CD4-positive, alpha-beta T cell treated with Interleukin-10 for 1 hour (primary cell): ENCODE results near the gene GPR61.

Experiments used
- DNase-seq: peaks from one replicate; pipeline ENCODE4 v3.0.0-alpha.2; 2020

GPR61 gene

DNA sequence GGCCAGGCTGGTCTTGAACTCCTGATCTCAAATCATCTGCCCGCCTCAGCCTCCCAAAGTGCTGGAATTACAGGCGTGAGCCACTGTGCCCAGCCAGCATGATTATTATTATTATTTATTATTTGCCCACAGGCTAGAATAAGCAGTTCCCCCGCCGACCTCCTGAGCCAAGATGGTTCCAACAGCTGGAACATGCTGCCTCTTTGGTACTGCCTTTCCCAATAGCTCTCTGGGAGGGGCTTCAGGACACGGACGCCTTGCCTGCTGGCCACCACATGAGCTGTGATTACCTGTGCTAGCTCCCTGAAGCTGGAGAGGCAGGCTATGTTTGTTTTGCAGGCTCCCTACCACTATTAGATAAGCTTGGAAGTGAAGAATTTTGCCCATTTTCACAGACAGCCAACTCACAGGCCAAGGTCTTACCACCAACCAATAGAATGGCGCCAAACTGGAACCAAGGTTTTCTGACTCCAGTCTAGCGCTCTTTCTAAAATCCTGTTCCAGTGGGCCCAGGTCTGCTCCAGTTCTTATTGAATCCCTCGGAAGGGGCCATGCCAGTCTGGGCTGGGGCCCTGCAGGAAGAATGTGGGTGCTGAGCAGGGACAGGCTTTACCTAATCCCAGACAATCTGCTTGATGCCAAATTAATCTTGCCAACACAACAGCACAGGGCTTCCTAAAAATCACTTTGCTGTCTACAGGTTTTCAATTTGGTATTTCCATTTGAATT lies 2.1 kb upstream of the GPR61 start:
- DNase-seq, result no peak

DNA sequence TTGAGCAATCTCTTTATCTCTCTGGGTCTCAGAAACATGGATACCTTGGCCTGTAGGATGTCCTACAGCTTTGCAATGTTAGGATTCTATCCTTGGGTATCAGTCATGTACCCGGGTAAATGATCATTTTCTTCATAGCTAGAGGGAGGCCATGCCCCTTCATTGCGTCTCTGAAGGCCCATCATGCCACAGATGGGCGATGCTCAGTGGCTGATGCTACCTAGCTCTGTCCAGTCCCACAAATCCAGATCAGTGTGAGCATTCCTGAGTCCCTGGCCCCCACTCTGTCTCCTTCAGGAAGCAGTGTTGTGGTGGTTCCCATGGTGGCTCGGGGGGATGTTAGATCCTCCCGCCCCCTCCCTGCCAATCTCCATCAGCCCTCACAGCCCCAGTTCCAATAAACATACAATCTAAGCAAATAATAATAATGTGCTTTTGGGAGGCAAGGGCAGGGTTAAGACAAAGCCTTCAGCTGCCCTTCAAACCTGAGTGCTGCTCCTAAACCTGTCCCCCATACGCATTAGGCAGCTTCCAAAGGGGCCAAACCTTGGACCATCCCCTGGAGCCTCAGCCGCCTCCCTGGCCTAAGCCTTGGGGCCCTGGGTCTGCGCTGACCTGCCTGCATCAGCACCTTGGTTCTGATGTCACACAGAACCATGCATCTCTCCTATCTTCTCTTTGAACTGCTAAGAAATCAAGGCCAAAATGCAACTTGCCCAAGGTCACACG lies 681 bp upstream of the GPR61 start:
- no peak for DNase-seq

GRCh38 chr1:109541102-109541501 lies 1.4 kb downstream of the GPR61 start:
- no peak for DNase-seq

DNA sequence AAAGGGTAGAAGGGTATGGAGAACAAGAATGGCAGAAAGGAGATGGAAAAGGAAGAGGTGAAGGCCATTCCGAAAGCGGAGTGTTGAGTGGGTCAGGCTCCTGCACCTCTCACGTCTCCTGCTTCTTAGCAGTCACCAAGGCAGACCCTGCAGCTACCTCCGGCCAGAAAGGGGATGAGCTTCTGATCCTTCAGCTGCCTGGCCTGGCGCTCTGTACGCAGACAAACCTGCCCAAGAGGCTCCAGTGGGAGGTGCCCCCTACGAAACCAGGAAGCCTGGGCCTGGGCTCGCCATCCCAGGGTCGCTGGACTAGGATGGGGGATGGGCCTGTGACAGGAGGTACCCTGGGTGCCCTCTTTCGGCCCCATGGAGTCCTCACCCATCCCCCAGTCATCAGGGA lies 3.0 kb downstream of the GPR61 start:
- DNase-seq, result no peak

DNA sequence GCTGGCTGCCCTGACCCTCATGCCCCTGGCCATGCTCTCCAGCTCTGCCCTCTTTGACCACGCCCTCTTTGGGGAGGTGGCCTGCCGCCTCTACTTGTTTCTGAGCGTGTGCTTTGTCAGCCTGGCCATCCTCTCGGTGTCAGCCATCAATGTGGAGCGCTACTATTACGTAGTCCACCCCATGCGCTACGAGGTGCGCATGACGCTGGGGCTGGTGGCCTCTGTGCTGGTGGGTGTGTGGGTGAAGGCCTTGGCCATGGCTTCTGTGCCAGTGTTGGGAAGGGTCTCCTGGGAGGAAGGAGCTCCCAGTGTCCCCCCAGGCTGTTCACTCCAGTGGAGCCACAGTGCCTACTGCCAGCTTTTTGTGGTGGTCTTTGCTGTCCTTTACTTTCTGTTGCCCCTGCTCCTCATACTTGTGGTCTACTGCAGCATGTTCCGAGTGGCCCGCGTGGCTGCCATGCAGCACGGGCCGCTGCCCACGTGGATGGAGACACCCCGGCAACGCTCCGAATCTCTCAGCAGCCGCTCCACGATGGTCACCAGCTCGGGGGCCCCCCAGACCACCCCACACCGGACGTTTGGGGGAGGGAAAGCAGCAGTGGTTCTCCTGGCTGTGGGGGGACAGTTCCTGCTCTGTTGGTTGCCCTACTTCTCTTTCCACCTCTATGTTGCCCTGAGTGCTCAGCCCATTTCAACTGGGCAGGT lies 3.8 kb downstream of the GPR61 start:
- no peak for DNase-seq

DNA sequence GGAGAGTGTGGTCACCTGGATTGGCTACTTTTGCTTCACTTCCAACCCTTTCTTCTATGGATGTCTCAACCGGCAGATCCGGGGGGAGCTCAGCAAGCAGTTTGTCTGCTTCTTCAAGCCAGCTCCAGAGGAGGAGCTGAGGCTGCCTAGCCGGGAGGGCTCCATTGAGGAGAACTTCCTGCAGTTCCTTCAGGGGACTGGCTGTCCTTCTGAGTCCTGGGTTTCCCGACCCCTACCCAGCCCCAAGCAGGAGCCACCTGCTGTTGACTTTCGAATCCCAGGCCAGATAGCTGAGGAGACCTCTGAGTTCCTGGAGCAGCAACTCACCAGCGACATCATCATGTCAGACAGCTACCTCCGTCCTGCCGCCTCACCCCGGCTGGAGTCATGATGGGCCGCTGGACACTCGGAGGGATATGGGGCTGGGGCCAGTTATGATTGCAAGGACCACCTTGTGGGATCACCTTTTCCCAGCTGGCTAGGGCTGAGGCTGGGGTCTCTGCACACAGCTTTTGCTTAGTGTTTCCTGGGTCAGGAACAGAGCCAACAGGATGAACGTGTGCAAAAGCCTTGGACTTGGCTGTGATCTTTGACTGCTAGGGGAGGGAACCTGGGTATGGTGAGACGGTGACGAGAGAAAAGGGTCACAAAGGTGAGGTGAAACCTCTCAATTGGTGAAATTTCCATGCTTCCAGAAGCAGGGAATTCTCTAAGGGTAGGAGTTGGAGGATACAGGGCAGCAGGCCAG lies 4.5 kb downstream of the GPR61 start:
- no peak for DNase-seq

DNA sequence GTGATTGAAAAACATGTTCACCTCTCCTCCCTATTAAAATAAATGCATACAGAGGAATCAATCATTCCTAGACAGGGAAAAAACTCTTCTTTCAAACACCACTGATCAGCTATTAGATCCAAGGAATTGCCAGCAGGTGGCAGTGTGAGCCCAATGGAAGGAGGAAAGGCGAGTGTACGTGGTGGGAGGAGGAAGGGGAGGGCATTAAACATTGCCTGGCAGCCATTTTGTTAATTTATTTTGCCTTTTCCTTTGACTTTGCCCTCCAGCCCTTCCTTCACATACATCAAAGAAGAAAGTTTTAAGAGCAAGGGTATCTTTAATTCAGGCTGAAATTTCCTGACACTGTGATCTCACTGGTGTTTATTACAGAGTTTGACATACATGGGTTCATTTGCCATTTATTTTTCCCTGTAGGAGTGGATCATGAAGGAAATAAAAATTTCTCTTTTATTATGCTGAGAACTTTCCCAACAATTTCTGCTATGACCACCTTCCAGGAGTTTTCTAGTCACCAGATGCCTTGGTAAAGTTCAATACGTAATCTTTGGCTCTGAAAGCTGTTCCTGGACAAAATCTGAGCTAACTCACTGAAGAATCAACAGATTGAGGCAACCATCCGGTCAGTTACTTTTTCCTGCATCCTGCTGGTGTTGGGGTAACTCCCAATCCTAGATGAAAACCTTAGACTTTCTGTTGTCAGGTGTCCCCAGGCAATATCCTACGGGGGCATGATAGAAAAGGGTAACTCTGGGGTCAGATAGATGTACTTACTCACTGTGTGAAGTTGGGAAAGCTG lies 6.8 kb downstream of the GPR61 start:
- peak; percentile 92 for DNase-seq

- peak; percentile 18 for DNase-seq
These were observed 8.0 kb downstream of the GPR61 start for GRCh38 chr1:109547463-109548320.

- DNase-seq, result peak; percentile 96
These were observed 8.9 kb downstream of the GPR61 start, which contains the start of gene GNAI3 for GRCh38 chr1:109548321-109549267. Gene GNAI3, plus strand, starts transcription at chr1:109548615. Its CDS starts 106 bp downstream, at chr1:109548721.

DNA sequence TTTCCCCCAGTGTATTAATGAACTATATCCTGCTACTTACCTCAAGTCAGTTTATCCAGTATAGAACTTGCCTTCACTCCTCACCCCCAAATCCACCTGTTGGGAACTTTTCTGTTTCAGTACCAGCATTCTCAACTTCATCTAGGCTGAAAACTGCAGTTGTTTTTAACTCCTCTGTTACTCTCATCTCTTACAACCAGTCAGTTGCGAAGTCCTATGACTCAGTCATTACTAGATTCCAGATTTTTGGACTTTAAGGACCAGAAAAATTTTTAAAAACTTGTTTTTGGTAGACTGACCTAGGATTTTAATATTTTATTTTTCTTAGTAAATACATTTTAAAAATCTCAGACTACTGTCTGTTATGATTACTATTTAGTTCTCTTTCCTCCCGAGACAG lies 16.9 kb downstream of the GPR61 start:
- no peak for DNase-seq

DNA sequence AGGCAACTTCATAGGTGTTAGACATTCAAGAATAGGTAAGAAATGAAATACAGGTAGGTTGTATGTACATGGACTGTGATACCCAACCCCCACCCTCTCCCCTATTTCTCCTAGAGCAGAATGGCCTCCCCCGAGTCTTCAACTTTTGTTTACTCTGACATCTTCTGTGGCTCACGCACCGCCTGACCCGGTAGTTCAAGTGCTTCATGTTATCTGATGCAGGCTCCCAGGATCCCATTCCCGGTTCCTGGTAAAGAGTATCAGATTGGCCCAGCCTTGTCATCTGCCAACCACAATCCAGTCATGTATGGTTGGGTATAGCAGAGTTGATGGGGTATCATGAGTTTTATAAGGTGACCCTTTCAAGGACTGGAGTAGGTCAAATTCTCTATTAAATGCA lies 17.8 kb downstream of the GPR61 start:
- no peak for DNase-seq

GRCh38 chr1:109559995-109560394 lies 20.3 kb downstream of the GPR61 start:
- DNase-seq, result no peak

GRCh38 chr1:109564194-109564878 lies 24.7 kb downstream of the GPR61 start:
- no peak for DNase-seq

GRCh38 chr1:109565241-109565640 lies 25.6 kb downstream of the GPR61 start:
- no peak for DNase-seq

GRCh38 chr1:109566982-109567381 lies 27.3 kb downstream of the GPR61 start:
- DNase-seq, result no peak

DNA sequence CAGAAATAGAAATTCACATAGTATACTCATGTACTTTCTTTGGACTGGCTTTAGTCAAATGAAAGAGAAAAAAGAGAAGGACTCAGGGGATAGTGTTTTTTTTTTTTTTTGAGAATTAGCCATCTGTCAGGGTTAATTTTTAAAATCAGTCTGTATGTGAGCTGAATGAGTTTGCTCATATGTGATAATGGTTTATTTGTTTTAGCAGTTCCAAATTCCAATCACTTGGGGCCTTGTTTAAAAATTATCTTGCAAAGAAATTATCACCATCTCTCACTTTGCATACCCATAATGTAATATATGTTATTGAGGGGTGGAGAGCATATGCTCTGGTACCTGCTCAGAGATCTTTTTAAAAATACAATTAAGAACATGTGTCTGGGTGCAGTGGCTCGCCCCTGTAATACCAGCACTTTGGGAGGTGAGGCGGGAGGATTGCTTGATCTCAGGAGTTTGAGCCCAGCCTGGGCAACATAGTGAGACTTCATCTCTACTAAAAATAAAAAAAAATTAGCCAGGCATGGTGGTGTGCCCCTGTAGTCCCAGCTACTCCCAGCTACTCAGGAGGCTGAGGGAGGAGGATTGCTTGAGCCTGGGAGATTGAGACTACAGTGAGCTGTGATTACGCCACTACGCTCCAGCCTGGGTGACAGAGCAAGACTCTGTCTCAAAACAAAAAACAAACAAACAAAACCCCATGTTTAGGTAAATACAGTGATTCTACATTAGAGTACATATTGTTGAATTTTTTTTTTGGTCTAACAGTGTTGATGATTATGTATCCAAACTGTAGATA lies 28.4 kb downstream of the GPR61 start:
- DNase-seq, result no peak

- DNase-seq, result no peak
These were observed 29.7 kb downstream of the GPR61 start for GRCh38 chr1:109569323-109569722.

GRCh38 chr1:109570414-109570813 lies 30.7 kb downstream of the GPR61 start:
- no peak for DNase-seq

DNA sequence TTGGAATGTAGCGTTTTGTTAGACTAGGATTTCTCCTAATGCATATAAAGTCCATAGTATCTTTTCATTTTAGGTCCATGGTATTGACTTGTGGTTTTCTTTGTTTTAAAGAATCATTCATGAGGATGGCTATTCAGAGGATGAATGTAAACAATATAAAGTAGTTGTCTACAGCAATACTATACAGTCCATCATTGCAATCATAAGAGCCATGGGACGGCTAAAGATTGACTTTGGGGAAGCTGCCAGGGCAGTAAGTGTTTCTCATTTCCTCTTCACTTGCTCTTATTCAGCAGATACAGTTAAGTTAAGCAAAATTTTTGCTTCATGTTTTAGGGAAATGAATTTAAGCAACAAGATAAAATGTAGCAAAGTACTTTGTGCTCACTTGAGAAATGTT lies 34.1 kb downstream of the GPR61 start:
- DNase-seq, result no peak
